ENCODE measurements around the gene ZNF628.
"Not testable (repeated sequence)": the region's sequence is repeated elsewhere in the genome, so short reads cannot be mapped to it uniquely, and the experiment has no call there.

ZNF628 gene

GRCh38 chr19:55495646-55496349 is 19.4 kb downstream of the ZNF628 start:
- no peak for DNase-seq (ENCODE audit: low read depth in 4 of 4, low spot score in 1 of 4)

- not testable (repeated sequence) for DNase-seq (ENCODE audit: low read depth in 4 of 4, low spot score in 1 of 4)
Observed at GRCh38 chr19:55496820-55497219, 20.4 kb downstream of the ZNF628 start.

- DNase-seq (ENCODE audit: low read depth in 4 of 4, low spot score in 1 of 4) = no peak
Observed at GRCh38 chr19:55497763-55498162, 21.3 kb downstream of the ZNF628 start.

- no peak for DNase-seq (ENCODE audit: low read depth in 4 of 4, low spot score in 1 of 4)
Observed at GRCh38 chr19:55498246-55498840, 21.9 kb downstream of the ZNF628 start.

- DNase-seq (ENCODE audit: low read depth in 4 of 4, low spot score in 1 of 4) = no peak
Observed at GRCh38 chr19:55500368-55500952, 24.0 kb downstream of the ZNF628 start.

GRCh38 chr19:55502197-55502952 is 26.0 kb downstream of the ZNF628 start:
- DNase-seq (ENCODE audit: low read depth in 4 of 4, low spot score in 1 of 4) = no peak

- no peak for DNase-seq (ENCODE audit: low read depth in 4 of 4, low spot score in 1 of 4)
Observed at GRCh38 chr19:55503157-55503501, 26.7 kb downstream of the ZNF628 start.

- peak; percentile 89 to 97 (median 93) for DNase-seq (ENCODE audit: low read depth in 4 of 4, low spot score in 1 of 4)
Observed at GRCh38 chr19:55503502-55504251, 27.3 kb downstream of the ZNF628 start.

GRCh38 chr19:55504252-55504603 is 27.8 kb downstream of the ZNF628 start:
- no peak for DNase-seq (ENCODE audit: low read depth in 4 of 4, low spot score in 1 of 4)

GRCh38 chr19:55504981-55505380 is 28.6 kb downstream of the ZNF628 start:
- no peak for DNase-seq (ENCODE audit: low read depth in 4 of 4, low spot score in 1 of 4)

- no peak for DNase-seq (ENCODE audit: low read depth in 4 of 4, low spot score in 1 of 4)
Observed at GRCh38 chr19:55508120-55508519, 31.7 kb downstream of the ZNF628 start.

GRCh38 chr19:55516878-55517620 is 40.6 kb downstream of the ZNF628 start:
- DNase-seq (ENCODE audit: low read depth in 4 of 4, low spot score in 1 of 4) = peak; percentile 75 to 94 (median 86)

- no peak for DNase-seq (ENCODE audit: low read depth in 4 of 4, low spot score in 1 of 4)
Observed at GRCh38 chr19:55519451-55520311, 43.3 kb downstream of the ZNF628 start.

GRCh38 chr19:55520691-55521292 is 44.4 kb downstream of the ZNF628 start:
- no peak for DNase-seq (ENCODE audit: low read depth in 4 of 4, low spot score in 1 of 4)

GRCh38 chr19:55525289-55526101 is 49.1 kb downstream of the ZNF628 start:
- DNase-seq (ENCODE audit: low read depth in 4 of 4, low spot score in 1 of 4) = no peak

- DNase-seq (ENCODE audit: low read depth in 4 of 4, low spot score in 1 of 4) = no peak
Observed at GRCh38 chr19:55526216-55527196, 50.1 kb downstream of the ZNF628 start.
